WTC11 (cell line): ENCODE measurements around the gene PACSIN1.

ENCODE experiments used
- ATF2 ChIP-seq: sonication (generic); formaldehyde crosslinking; IDR thresholded peaks from 2 replicates; pipeline ENCODE4 v1.8.1; 2022; ENCODE audit warnings: low read depth, missing genetic modification reagents, borderline replicate concordance
- CTCF ChIP-seq: fragments of 200-600 bp; IDR thresholded peaks from 2 replicates; pipeline ENCODE4 v1.8.0; 2022; ENCODE audit warnings: antibody characterized with exemption
- PRDM15 ChIP-seq: sonication (generic); formaldehyde crosslinking; IDR thresholded peaks from 2 replicates; pipeline ENCODE4 v1.8.0; 2022; ENCODE audit warnings: missing genetic modification reagents
- SP1 ChIP-seq: sonication (generic); formaldehyde crosslinking; conservative IDR thresholded peaks from 2 replicates; pipeline ENCODE4 v1.8.1; 2022; ENCODE audit warnings: missing genetic modification reagents
- TP53 ChIP-seq: sonication (generic); formaldehyde crosslinking; IDR thresholded peaks from 2 replicates; pipeline ENCODE4 v1.8.1; 2023; ENCODE audit warnings: mild to moderate bottlenecking, missing genetic modification reagents
- USF2 ChIP-seq: sonication (generic); formaldehyde crosslinking; IDR thresholded peaks from 2 replicates; pipeline ENCODE4 v1.8.1; 2023; ENCODE audit warnings: mild to moderate bottlenecking, missing genetic modification reagents, moderate library complexity
- ZNF317 ChIP-seq: sonication (generic); formaldehyde crosslinking; IDR thresholded peaks from 2 replicates; pipeline ENCODE4 v1.8.1; 2023; ENCODE audit warnings: low read depth, mild to moderate bottlenecking, moderate library complexity, missing genetic modification reagents, borderline replicate concordance

GRCh38 chr6:34473967-34474366 lies 8.1 kb downstream of the PACSIN1 start:
- TF ChIP-seq SP1 (CRISPR knock-in tag) (no peak), TP53 (CRISPR knock-in tag) (no peak), ZNF317 (no peak), PRDM15 (CRISPR knock-in tag) (no peak), ATF2 (no peak), CTCF (no peak), USF2 (CRISPR knock-in tag) (no peak)
